NCI-H1048 (cell line): Measurements from ENCODE around the gene DZIP3.

ENCODE experiments used
- DNase-seq: peaks from one replicate; lab custom pipeline; 2025; lab: John Stamatoyannopoulos, UW

Gene DZIP3

GRCh38 chr3:108589081-108589997 is at the start of gene DZIP3, which contains the start of gene CIP2A:
TSS of gene DZIP3 (plus strand) at chr3:108589722. CDS start at chr3:108605407, 15,685 bp downstream.
TSS of gene CIP2A (minus strand) at chr3:108589438. CDS start at chr3:108589375, 63 bp downstream.
- peak; percentile 82 for DNase-seq

DNA sequence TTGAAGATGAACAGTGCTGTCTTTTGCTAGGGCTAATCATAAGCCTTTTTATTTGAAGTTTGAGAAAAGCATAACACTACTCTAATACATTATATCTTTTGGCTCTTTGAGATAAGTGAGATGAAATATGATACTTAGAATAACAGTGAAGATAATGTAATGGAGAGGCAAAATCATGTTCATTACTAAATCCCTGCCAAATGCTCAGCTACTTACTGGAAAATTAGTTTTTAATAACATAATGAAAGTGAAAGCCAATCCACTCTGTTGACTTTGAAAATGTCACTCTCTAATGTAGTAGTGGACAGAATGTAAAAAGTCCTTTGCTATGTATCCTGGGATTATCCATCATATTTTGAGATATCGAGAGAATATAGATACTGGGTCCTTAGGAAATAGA is 43.3 kb upstream of the DZIP3 start:
- no peak for DNase-seq

GRCh38 chr3:108546692-108547091 is 42.8 kb upstream of the DZIP3 start:
- no peak for DNase-seq

GRCh38 chr3:108548304-108548703 is 41.2 kb upstream of the DZIP3 start:
- no peak for DNase-seq

DNA sequence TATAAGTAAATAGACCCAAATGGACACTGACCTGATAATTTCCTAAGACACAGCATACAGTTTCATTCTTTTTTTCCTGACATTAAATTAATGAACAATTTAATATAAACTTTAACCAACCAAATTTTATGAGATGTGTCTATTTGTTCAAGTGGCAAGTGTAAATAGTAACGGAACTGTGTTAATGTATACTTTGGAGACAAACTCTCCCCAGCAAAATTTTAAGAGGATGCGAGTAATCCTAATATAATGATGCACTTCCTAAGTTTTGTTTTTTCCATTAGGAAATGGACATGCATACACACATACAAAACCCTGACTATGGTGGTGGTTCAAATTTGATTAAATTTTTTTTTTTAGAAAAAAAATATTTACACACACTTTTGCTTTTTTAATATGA is 40.6 kb upstream of the DZIP3 start:
- DNase-seq, result no peak

DNA sequence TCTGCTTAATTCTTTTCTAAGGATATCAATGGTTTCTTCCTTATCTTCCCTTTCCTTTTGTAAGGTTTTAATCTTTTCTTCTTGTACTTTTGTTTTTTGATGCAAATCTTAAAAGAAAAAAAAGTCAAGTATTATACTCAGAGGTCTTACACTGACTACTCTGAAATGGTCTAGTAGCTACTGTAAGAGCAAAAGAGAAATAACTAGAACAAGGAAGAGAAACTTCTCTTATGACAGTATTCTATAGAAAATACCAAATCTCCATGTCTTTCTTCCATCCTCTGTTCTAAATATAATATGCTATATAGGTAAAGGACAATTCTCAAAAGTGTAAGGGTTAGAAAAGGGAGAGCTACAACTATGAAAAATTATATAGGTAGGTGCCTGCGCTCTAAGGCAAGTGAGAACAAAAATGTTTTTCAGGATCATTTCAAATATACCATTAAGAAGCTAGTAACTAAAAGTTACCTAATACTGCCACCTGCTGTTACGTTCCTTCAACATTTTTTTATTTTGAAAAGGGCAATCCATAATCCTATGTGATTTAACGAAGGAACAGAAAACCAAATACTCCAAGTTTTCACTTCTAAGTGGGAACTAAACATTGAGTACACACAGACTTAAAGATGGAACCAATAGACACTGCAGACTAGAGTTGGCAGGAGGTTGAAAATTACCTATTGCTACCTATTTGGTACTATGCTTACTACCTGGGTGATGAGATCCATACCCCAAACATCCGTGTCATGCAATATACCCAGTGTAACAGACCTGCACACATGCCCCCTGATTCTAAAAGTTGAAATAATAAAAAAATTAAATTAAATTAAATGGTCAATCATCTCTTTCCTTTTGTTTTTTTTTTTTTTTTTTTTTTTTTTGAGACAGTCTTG is 37.0 kb upstream of the DZIP3 start:
- DNase-seq, result no peak

- DNase-seq, result no peak
Measured at GRCh38 chr3:108554229-108554628, 35.3 kb upstream of the DZIP3 start.

DNA sequence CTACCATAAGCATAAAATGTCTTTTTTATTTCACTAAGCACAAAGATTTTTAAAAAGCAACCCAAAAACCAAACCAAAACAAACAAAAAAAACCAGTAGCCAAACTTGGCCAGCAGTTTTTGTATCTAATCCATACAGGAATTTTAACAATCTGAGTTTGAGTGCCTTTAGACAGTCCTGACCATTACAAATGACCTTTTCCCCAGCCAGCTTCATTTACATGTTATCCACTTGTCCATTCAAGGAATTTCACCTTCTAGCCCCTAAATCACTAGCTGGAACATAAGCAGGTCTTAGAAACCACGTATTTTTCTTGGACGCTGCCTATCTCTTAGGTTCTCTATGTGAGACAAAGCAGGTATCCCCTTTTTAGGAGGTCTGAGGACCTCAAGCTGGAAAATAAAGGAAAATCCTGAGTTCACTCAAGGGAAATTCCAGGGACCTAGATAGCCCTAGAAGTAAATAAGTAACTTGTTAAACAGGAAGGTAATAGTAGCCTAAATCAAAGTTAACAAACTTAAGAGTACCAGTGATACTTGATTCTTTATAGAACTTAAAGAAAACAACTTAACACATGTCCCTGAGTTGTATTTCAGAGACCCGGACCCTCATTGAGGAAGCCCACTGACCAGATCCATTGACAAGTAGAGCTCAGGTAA is 34.5 kb upstream of the DZIP3 start:
- DNase-seq, result no peak

- no peak for DNase-seq
Measured at GRCh38 chr3:108555966-108556581, 33.4 kb upstream of the DZIP3 start.

DNA sequence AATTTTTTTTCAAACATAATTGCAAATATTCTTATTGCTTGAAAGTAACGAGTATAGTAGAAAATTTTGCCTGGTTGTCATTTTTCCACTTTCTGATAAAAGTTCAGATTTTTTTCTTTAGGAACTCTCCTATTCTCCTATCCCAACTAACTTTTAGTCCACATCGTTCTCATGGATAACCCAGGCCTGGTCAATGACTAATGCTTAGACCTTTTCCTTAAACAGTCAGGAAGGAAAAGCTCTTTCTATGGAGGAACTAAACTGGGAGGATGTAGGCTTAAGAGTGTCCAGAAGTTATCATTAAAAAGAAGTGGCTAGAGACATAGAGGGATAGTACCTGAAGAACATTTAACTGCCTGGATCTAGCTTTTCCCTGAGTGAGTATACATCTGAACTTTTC is 27.0 kb upstream of the DZIP3 start:
- no peak for DNase-seq

- DNase-seq, result no peak
Measured at GRCh38 chr3:108564564-108564963, 25.0 kb upstream of the DZIP3 start.

- DNase-seq, result no peak
Measured at GRCh38 chr3:108565506-108565905, 24.0 kb upstream of the DZIP3 start.

DNA sequence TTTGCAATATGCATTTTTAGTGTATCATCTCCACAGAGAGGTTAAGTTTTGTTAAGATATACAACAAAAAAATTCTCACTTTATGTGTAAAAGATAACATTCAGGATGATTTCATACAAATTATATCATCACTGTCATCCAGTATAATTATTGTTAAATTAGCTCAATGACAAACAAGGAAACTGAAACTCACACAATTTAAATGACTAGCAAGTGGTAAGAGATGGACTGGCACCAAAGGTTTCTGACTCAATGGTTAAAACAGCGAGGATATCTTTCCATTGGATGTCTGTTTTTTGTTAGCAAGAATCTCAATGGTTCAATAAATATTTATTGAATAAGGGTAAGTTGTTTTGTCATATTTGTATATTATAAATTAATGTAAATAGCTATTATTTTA is 22.9 kb upstream of the DZIP3 start:
- DNase-seq, result no peak

DNA sequence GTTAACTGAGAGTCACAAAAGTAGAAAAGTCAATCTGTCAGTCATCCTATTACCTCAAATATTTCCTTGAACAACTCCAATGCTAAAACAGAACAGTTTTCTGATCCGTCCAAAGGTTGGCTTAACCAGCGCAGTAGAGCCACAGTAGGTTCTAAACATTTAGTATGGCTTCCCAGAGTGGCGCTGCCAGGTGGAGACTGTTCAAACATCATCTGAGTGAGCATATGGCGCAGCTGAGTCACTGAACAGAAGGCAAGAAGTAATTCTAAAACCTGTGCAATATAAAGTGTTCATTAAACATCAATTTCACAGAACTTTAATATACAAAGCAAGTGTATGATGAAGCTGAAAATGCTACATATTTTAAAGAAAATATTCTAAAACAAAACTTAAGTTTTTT is 20.2 kb upstream of the DZIP3 start:
- DNase-seq, result no peak

DNA sequence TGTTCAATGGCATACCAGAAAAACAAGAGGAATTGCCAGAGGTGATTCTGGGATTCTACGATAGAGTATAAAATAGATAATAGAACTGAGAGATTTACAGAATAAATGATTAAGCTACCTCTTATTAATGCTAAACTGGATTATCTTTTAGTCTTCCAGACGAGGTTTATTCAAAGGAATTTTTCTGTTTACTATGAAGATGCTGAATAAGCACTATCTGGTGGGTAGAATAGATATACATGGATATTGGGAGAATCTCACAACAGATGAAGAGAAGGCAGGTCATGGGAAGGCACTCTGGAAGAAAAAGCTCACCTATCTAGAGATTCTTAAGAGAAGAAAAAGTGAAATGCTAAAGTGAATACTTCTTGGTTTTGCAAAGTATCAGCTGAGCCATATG is 11.5 kb upstream of the DZIP3 start:
- DNase-seq, result no peak

DNA sequence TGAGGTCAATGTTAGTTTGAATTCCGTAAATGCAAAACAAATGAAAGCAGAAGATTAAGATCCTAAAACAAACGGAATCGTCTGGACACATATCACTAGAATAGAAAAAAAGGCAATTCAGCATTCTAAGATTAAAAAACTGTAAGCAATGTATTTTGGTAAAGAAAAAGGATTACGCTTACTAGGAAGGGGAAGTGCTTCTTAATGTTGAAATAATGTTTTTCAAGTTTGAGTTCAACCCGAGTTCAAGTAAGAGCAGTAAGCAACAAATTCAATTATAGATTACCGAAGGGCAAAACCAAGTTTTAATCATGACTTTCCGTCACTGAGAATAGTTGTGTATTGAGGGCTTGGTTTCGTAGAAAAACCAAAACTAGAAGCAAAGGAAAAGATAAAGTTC is 921 bp upstream of the DZIP3 start:
- no peak for DNase-seq

GRCh38 chr3:108589998-108590323 is 439 bp downstream of the DZIP3 start:
- no peak for DNase-seq

DNA sequence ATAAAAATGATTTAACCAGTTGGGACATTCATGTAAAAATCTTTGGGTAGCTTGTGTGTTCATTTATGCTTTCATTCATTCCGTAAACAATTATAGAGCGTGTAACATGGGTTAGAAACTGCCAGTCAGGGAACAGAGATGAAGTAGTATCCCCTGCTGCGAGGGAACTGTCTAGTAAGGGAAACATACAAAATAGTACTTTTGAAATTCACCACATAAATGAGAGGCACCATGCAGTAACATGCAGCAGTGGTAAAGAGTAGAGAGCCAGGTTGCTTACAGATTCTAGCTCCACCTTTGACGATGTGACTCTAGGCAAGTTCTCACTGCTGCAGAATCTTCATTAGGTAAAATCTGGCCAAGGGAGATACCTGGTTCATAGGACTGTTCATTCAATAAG is 938 bp downstream of the DZIP3 start:
- DNase-seq, result no peak

DNA sequence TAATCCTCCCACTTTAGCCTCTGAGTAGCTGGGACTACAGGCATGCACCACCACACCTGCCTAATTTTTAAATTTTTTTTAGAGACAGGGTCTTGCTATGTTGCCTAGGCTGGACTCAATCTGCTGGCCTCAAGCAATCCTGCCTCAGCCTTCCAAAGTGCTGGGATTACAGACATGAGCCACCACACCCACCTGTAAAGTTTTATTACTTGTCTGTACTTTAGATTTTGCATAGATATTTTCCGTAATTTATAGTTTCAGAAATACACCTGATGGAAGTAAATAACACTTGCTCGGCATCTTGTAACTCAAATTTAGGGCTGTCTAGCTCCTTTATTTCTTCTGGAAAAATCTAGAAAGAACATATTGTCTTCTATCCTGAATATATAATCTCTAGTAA is 5.8 kb downstream of the DZIP3 start:
- DNase-seq, result no peak

GRCh38 chr3:108598375-108598774 is 8.9 kb downstream of the DZIP3 start:
- no peak for DNase-seq

DNA sequence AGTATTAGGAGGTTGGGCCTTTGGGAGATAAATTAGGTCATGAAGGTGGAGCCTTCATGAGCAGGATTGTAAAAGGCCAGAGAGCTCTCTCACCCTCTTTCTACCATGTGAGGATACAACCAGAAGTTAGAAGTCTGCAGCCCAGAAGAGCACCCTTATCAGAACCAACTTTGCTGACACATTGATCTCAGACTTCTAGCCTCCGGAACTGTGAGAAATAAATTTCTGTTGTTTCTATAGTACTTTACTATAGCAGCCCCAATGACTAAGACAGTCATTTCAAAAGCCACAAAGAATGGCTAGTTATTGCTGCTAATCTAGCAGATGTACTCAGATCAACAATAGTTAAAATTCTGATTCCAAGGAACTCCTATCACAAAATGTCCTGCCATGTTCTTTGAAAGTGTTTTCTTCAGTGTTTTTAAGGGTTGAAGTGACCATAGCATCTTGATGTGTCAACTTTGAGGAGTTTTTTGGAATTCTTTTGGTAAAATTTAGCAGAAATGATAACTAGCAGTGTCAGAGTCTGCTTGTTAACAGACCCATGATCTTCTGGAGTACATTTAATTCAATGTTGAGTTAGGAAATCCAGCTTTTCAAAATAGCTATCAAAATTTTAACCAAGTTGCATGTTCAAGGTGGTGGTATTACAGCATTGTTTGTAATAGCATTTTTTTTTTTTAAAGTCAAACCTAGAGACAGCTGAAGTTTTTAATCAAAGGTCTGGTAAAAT is 10.3 kb downstream of the DZIP3 start:
- no peak for DNase-seq
